GM21786 (cell line): ENCODE results near the gene KDM4B.

Experiments used
- ATAC-seq: cut with Tn5 transposase; IDR thresholded peaks from one replicate; pipeline ENCODE4 v1.9.1; 2021; ENCODE audit not compliant: unreplicated experiment

The KDM4B gene

DNA sequence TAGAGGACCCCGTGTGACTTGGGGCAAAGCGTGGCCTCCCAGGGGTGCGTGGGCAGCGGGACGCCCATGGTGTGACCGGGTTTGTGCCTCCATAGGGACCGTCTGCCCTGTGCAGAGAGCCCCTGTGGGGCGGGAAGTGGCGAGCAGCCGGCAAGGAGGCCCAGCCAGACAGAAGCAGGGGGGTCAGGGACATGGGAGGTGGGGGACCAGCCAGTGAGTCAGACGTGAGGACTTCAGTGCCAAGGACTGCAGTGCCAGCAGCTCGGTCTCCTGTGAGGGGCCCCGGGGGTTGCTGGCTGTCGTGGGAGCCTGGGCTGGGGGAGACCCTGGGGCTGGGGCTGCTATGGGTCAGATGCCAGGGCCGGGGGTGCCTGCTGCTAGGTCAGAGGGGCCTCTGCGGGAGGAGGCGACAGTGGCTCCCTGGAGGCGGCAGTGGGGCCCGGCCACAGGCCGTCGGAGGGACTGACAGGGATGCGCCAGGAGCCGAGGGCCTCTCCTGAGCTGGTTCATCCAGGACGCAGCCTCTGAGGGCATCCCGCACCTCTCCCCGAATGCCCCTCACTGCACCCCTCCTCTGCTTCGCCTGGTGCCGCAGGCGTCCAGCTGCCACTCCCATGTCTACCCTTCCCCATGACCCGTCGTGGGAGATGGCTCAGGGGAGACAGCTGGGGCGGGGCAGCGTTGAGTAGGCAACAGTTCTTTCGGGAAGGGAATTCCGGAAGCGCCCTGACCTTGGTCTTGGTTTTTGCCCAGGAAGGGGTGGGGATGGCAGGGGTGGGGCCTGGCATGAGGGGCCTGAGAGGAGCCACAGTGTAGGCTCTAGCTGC, 80.0 kb downstream of the KDM4B start:
- no peak for ATAC-seq

DNA sequence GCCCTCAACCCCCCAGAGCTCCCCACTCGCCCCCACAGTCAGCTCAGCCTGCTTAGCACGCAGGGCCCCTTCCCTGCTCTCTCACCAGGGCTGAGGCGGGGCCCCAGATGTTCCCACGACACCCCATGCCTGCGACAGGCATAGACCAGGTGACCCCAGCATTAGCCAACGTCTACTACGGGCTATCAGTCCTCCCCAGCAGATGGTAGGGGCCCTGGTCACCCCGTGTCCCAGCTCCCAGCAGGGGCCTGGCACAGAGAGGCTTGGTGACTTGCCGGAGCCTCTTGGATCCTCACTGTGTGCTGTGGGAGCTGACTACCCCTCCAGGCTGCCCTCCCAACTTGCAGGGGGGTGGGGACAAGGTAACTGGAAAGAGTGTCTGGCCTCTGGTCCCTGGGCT, 80.6 kb downstream of the KDM4B start:
- no peak for ATAC-seq

DNA sequence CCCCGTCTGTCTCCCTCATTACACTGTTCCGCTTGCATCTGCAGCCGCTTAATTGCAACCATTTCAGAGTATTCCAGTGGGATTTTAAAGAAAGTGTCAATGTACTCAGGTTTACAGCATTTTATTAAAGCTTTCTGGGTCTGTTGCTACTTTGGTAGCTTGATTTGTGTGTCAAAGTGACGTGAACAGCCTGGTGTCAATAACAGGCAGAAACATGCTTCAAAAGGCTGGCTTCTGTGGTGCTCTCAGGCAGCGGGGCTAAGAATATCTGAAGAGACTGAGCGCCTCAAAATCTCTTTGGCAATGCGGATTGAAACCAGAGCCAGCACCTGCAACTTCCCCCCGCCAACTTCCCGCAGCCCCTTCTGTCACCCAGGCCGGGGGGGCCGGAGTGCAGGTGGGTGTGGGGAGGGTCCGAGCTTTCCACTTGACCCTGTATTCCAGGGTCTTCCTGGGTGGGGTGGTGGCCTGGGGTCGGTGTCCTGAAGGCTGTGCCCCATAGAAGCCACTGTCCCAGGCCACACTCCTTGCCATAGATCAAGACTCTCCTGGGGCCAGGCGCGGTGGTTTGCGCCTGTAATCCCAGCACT, 81.2 kb downstream of the KDM4B start:
- ATAC-seq = no peak

DNA sequence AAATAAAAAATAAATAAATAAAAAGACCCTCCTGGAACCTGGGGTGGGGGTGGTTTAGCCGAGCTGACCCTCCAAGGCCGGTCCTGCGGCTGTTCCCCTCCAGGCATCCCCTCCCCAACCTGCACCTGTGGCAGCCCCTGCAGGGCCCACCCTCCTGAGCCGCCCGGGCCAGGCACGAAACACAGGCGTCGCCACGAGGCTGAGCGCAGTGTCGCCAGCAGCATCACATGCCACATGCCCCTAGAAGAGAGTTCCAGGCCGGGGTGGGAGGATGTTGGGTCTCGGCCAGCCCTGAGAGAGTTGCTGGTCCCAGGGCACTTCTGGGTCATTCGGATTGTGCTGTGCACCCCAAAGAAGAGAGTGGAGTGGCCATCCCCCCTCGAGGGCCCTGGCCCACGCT, 82.0 kb downstream of the KDM4B start:
- ATAC-seq = no peak

DNA sequence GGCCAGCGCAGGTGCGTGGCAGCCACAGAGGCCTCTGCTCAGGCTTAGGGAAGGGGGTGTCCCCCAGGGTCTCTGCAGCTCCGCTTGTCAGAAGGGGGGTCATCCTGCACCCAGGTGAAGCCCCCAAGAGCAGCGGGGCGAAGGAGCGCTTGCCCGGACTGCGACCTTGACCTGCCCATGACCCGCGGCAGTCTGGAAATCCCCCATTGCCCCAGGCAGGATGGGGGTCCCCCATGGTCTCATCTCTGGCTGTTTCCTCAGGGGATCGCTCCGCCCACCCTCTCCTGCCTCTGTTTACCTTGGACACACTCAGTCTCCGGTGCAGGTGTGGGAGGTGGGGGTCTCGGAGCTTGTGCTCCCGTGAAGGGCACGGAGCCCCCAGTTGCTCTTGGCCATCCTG, 82.7 kb downstream of the KDM4B start:
- ATAC-seq = no peak

DNA sequence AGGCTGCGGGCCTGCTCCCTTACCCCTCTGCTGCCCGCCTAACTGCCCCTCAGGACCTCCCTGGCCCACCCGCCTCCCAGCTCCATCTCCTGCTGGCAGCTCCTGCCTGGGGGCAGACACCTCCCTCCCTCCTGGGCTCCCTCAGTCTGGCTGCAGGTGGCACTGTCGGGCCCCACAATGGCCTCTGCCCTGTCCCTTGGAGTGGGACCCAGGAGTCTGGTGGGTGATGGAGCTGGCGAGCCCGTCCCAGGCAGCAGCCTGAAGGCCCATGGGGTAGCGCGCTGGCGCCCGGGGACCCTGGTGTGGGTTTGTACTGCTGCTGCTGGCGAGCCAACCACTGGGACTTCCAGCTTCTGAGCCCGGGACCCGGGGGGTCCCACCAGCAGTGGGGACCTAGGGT, 83.6 kb downstream of the KDM4B start:
- ATAC-seq = no peak

DNA sequence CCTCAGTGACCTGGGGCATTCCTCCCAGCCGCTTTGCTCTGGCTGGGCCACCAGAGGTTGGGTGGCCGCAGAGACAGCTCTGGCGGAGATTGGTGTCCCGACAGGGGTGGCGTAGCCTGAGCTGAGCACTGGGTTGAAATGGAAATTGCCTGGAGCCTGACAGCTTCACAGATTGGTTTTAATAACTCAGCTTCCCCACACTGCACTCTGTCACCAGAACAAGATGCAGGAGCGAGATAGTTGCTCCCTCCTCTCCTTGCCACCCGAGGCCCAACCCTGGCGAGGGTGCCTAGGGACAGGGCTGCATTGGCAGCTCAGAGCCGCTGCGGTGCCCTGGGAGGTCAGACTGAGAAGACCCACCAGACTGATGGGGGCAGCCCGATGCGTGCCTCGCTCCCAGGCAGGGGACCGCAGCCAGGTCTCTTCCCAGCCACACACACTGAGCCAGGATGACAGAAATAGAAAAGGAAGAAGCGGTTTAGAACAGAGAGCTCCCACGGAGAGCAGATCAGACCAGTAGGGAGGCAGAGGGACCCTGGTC, 84.1 kb downstream of the KDM4B start:
- no peak for ATAC-seq

DNA sequence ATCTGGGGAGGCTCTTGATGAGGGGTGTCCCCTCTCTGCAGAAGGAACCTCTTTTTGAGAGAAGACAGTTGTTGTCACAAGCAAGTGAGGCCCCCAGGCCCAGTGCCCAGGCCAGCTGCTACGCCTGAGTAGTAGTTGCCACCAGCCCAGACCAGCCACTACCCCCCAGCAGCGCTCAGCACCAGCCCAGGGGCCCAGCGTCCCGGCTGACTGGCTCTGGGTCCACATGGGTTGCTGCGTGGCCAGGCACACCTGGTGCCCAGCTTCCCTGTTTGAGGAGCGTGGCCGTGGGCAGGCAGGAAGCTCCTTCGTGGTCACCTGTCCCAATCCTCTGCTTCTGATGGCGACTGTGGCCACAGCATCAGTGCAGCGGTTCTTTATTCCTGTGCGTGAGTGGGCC, 84.7 kb downstream of the KDM4B start:
- no peak for ATAC-seq

DNA sequence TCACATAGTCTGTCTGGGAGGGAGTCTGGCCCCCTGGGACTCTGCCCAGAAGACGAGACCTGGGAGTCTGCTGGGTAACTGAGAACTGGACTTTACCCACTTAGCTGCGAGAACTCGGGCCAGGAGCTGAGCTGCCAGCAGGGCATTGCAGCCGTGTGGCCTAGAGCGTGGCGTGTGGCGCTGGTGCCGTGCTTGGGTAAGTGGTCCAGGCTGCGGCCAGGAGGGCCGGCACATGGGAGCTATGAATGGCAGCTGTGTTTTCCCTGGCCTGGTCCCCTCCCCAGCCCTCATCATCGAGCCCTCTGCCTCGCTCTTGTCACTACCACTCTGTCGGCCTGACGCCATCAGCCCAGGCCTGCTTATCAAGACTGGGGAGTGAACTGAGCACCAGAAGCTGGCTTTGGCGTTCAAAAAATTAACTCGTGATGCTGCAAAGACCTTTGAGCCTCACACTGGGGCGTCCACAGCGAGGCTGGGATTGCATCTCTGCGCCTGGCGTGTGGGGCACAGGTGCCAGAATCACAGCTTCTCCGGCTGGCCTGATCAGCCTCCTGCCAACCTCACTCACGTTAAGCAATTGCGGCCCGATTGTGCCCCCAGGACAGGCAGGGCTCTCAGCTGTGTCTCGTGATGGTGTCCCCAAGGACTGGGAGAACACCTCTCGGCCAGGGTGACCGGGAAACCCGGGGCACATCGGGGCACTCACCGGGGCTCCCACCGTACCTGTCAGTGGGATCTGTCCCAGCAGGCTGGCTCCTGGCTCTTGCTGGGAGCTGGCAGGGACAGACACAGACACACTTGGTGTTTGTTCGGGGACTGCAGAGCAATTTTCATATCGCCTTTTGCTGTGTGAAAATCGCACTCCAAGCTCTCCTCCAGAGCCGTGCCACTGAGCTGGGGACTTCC, 85.9 kb downstream of the KDM4B start:
- no peak for ATAC-seq

DNA sequence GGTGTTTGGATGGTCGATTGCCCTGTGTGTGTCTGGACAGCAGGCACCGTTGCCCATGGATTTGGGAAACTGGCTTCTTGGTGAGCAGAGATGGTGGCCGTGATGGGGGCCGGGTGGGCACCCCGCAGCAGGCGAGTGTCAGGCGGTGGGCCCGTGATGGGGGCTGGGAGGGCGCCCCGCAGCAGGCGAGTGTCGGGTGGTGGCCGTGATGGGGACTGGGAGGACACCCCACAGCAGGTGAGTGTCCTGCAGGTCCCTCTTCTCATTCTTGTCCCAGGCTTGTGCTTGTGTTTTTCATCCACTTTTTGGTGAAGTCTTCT, 86.5 kb downstream of the KDM4B start:
- ATAC-seq = no peak

DNA sequence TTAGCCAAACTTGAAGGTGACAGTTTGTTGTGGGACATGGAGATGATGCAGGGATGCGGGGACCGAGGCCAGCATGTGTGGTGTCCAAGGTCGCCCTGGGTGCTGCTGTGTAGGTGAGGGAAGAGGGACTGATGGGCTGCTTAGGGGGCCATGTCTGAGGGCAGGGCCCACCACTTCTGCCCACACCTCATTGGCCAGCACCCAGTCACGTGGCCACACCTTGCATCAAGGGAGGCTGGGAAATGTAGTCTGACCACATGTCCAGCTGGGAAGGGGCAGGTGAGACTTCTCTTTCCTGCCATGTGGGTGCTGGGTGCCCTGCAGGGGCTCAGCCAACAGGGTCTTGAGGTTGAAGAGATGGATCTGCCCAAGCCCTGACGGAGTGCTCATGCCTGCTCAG, 88.9 kb downstream of the KDM4B start:
- no peak for ATAC-seq

DNA sequence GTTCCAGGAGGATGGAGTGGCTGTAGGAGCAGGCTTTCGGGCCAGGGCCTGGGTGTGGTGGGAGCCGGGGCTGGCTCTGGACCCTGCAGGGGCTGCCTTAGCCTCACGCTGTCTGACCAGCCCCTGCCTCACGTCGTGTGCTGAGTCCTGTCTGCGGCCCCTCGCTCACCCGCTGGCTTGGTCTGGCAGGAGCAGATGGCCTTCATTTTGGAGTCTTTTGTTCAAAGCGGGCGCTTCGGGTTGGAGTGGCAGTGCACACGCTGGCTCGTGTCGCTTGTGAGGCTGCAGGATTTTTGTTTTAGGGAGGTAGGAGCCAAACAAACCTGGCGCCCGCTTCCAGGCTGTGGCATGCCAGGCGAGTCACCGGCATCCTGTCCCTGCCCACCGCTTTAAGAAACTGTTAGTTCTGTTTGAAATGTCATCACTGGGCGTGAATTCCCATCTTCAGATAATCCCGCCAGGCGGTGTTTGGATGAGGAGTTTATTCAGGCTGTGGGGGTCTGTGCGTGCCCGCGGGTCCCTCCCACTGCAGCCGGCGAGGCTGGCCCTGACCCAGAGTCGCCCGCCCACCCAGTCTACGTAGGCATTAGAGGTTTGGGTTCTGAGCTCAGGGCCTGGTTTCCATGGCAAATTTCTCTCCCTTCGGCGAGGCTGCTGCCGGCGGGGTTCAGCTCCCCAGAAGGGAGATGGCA, 89.8 kb downstream of the KDM4B start:
- no peak for ATAC-seq

DNA sequence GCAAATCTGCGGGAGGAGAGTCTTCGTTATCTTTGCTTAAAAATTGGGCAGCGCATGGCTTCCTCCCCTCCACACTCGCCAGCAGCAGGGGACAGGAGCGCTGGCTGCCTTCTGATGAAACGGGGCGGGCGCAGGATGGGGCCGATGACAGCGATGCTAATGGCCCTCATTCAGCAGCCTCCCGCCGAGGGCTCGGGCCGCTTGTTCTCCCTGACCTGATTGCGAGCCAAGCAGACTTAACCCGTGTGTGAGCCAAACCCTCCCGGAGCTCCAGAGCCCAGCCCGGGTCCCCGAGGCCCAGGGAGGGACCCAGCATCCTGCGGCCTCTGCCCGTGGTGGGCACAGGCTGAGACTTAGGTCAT, 90.3 kb downstream of the KDM4B start:
- ATAC-seq = no peak

DNA sequence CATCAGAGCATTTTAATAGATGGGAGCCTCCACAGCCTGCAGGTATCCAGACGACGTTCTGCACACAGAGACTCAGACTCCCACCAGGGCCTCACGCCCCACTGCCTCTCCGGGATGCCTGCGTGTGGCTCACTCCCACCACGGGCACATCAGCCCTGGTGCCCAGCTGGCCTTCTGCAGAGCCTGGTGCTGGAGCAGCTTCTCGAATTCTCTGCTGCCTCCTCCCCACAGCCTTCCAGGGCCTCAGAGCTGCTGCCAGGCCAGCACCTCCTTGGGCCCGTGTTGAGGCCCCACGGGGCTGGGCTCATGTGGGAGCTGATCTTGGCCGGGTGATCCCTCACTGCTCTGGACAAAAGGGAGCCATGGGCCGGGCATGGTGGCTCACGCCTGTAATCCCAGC, 90.9 kb downstream of the KDM4B start:
- no peak for ATAC-seq

DNA sequence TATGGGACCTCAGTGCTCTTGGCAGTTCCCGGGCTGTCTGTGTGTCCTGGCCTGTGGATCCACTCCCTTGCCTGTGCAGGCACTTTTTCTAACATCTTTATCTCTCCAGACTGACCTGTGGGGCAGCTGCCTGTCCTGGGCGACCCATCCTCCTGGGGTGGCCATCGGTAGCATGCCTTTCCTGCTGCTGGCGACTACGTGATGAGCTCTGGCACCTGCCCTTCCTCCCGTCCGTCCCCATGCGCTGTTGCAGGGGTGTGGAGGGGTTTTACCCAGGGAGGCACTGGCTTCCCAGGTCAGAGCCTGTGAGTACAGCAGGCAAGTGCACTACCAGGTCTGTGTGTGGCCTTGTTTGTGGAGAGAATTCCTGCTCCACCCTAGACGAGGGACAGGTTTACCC, 93.3 kb downstream of the KDM4B start:
- no peak for ATAC-seq

DNA sequence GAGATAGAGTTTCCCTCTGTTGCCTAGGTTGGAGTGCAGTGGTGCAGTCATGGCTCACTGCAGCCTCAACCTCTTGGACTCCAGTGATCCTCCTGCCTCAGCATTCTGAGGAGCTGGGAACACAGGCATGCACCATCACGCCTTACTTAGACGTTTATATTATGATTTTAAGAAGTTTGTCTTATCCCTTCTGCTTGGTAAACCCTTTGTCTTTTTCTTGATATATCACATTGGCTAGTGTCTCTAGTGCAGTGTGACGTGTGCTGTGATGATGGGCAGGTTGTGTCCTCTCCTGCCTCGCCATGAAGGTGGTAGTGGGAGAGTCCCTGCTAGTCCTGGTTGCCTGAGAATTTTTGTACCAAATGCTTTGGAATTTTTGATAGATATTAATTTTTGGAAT, 93.9 kb downstream of the KDM4B start:
- ATAC-seq = no peak

DNA sequence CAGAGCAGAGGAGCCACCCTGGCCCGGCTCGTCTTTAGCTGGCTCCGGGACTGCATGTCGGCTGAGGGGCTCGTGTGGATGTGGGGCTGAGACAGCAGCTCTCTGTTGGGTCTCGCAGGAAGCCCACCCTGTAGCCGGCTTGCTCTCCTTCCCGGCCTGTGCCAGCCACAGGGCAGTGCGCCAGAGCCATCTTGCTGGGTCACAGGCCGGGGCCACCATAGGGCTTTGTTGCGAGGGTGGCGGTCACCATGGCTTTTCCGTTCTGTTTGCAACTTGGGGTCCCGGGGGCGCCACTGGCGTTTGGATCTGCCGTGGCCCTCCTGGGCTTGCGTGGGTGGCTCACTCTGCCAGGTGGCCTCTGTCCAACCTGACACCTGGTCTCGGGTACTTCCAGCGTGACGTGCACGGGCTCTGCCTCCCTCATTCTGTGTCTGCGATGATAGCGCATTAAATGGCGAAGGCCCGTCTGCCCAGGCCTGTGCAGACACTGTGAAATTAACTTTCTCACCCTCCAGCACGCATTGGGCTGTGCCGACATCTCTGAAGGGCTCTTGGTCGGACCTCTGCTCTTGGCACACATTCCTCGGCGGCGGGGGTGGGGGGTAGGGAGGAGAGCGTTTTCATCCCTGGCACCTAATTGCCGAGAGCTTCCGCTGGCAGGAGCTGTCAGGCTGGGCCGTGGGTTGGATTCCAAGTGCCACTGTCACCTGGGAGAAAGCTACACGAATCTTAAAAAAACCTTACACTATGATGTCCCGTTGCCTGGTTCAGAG, 95.1 kb downstream of the KDM4B start:
- ATAC-seq = no peak

DNA sequence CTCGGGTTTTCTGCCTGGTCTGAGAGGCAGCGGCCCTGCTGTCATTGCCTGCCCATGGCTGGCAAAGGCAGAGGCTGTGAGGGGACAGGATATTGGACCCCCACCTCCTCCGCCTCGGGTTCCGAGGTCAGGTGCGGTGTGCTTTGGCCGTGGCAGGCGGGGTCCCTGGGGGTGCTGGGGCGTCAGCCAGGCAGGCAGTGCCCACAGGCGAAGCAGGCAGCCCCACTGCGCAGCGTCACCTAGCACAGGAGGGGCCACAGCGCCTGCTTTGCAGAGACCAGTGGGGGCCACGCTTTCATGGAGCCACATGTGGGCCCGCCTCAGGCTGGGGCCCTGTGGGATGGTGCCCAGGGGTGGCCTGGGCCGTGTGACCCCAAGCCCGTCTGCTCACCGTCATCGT, 96.0 kb downstream of the KDM4B start:
- ATAC-seq = no peak

DNA sequence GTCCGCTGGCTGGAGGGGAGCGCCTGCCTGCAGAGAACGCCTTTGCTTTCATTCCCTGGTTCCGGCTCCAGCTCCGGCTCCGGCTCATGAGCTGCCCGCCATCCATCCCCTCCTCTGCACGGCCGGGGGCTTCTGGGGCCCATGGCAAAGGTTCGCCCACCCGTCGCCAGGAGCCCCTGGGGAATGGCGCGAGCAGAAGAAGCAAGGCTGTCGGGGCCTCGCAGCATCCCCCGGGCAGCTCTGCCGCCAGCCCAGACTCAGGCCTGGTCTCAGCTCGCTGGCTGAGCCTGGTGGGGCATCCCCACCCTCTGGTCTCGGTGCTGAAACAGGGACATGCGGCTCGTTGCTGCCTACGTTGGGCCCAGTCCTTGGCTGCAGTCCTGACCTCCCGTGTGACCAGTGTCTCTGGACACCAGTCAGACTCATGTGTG, 96.8 kb downstream of the KDM4B start:
- no peak for ATAC-seq

DNA sequence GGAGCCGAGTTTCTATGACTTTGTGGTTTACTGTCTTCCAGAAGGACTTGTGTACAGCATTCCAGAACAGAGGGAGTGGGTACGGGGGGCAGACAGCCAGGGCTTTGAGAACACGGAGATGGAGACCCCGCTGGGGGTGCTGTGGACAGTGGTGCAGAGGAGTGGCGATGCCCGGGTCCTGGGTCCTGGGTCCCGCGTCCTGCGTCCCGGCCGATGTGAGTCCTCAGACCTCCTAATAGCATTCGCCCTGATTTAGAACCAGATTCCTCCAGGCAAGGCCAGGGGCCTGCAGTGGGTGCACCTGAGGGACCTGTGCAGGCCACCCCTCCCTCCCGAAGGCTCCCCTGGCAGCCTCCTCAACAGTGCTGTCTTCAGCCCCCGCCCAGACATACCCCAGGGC, 97.9 kb downstream of the KDM4B start:
- no peak for ATAC-seq
